GM10266 (cell line): ENCODE measurements around the gene ANKRD40.

Source experiments
- DNase-seq: peaks from one replicate; pipeline ENCODE4 v3.0.0; 2012; ENCODE audit errors: extremely low spot score
- CTCF ChIP-seq: IDR thresholded peaks from 2 replicates; pipeline ENCODE4 v1.5.1; 2012; ENCODE audit warnings: mild to moderate bottlenecking, low read depth; ENCODE audit not compliant: control insufficient read depth, insufficient read depth; ENCODE audit errors: missing control alignments

ANKRD40 gene

DNA sequence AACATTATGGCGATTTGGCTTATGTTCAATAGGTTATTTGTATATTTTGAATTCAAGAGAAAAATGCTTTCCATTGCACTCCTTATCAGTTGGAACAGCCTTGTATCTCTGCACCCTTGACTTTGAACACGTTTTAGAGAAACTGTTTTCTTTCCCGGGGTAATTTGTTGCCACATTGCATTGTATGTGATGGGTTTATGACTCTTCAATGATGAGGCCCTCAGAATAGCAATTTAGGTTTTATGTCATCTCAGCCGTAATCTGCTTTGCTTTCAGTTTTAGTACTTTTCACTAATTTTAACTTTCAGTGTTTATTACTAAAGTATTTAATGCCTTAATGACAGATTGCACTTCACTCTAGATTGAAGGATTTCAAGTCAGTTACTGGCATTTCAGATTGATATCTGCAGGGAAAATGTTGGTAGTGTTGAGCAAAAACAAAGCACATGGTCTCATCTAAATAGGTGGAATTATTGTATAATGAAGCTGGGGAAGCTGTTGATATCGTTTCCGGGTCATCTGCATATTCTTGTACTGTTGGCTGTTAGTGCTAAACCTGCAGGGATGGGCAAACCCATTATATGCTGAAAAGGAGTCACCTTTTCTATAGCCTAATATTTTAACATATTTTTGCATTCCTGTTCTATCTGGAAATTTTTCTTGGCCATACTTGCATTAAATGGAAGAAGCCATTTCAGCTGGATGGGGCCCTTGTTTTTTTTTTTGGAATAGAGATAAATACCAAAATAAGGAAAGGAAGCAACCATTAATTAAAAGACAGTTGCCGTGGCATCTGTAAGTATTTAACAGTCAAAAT is 13.7 kb upstream of the ANKRD40 start:
- no peak for TF ChIP-seq CTCF
- peak; percentile 53 for DNase-seq

DNA sequence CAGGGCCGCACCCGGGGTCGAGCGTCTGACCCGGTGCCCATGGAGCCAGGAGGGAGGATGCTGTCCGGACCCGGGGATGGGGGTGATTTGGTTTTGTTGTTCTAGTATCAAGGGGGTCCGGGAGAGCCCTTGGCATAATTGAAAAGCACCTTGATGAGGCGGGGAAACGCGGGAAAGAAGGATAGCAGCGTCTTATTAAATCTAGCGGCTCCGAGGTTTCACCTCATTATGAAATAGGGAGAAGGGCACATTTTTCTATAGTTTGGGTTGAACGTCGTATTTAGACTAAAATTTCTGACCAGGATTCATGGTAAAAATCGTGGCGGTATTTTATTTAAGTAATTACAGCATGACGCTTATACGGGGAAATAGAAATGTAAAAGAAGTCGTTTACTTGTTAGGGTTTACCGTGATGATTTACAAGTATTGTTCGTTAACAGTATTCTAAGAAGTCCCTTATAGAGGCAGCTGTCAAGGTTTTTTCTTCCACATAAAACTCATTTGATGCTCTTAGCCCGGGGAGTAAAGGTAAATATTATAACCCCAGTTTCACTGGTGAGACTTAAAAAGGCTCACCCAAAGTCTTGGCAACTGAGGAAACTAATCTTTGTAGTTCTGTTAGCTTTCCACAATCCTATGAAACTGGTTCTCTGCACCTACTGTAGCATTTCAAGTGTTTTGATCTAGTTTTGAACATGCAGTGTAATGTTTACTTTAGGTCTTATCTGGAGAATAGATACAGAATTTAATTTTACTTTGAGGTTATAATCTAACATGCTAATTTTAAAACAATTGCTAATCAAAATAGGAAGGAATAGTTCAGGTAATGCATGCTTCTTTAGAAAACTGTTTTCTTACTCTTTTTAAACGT is 12.4 kb upstream of the ANKRD40 start:
- DNase-seq: no peak
- TF ChIP-seq CTCF: no peak

- DNase-seq: peak; percentile 97
- TF ChIP-seq CTCF: no peak
Measured at GRCh38 chr17:50719144-50719923, 11.6 kb upstream of the ANKRD40 start, which contains the start of gene LUC7L3. TSS of gene LUC7L3 (plus strand) at chr17:50719603. CDS start at chr17:50719733, 130 bp downstream.

DNA sequence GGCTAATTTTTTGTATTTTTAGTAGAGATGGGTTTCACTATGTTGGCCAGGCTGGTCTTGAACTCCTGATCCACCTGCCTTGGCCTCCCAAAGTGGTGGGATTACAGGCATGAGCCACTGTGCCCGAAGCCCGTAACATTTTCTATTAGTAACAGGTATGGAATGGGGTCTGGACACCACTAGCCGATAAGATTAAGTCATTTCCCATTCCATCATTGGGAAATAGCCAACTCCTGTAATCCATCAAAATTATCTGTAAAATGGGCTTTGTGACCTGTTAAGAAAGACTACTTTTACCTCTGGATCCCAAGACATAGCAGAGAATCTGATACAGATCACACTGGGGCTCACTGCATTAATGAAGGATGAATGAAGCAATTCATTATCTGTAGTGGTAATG is 7.8 kb upstream of the ANKRD40 start:
- no peak for TF ChIP-seq CTCF
- no peak for DNase-seq

DNA sequence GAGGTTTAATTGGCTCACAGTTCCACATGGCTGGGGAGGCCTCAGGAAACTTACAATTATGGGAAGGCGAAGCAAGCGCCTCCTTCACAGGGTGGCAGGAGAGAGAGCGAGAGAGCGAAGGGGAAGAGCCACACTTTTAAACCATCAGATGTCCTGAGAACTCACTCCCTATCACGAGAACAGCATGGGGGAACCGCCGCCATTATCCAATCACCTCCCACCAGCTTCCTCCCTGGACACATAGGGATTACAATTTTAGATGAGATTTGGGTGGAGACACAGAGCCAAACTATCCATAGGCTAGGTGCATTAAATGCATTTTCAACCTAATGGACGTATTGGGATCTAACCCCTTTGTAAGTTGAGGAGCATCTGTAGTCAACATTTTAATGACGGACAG is 4.9 kb upstream of the ANKRD40 start:
- DNase-seq: no peak
- TF ChIP-seq CTCF: no peak

- no peak for TF ChIP-seq CTCF
- no peak for DNase-seq
Measured at GRCh38 chr17:50710650-50711049, 2.9 kb upstream of the ANKRD40 start.
